HG03095 (cell line): ENCODE results near the gene PNRC2.
"Not testable (repeated sequence)": the region's sequence is repeated elsewhere in the genome, so short reads cannot be mapped to it uniquely, and the experiment has no call there.

Source experiments
- ATAC-seq: cut with Tn5 transposase; IDR thresholded peaks from one replicate; pipeline ENCODE4 v1.9.1; 2021; ENCODE audit warnings: moderate library complexity; ENCODE audit not compliant: unreplicated experiment

Gene PNRC2

GRCh38 chr1:23987038-23987437 is 27.4 kb downstream of the PNRC2 start:
- not testable (repeated sequence) for ATAC-seq

GRCh38 chr1:23989263-23989662 is 29.6 kb downstream of the PNRC2 start:
- ATAC-seq: no peak

- not testable (repeated sequence) for ATAC-seq
Measured at GRCh38 chr1:23992011-23992410, 32.4 kb downstream of the PNRC2 start.

- ATAC-seq: no peak
Measured at GRCh38 chr1:23995431-23995837, 35.8 kb downstream of the PNRC2 start.

- no peak for ATAC-seq
Measured at GRCh38 chr1:23996700-23997229, 37.1 kb downstream of the PNRC2 start.

- no peak for ATAC-seq
Measured at GRCh38 chr1:23997812-23998211, 38.2 kb downstream of the PNRC2 start.

GRCh38 chr1:23999156-23999671 is 39.6 kb downstream of the PNRC2 start:
- ATAC-seq: no peak

- no peak for ATAC-seq
Measured at GRCh38 chr1:24002695-24003094, 43.1 kb downstream of the PNRC2 start.

- ATAC-seq: no peak
Measured at GRCh38 chr1:24003331-24003972, 43.8 kb downstream of the PNRC2 start.

- ATAC-seq: no peak
Measured at GRCh38 chr1:24004132-24004531, 44.5 kb downstream of the PNRC2 start.

GRCh38 chr1:24005163-24005562 is 45.5 kb downstream of the PNRC2 start:
- no peak for ATAC-seq

GRCh38 chr1:24007079-24007478 is 47.5 kb downstream of the PNRC2 start:
- ATAC-seq: no peak

- not testable (repeated sequence) for ATAC-seq
Measured at GRCh38 chr1:24008574-24009184, 49.1 kb downstream of the PNRC2 start.

- no peak for ATAC-seq
Measured at GRCh38 chr1:24009406-24009805, 49.8 kb downstream of the PNRC2 start.

- no peak for ATAC-seq
Measured at GRCh38 chr1:24010650-24011049, 51.0 kb downstream of the PNRC2 start.

GRCh38 chr1:24012878-24013277 is 53.2 kb downstream of the PNRC2 start:
- ATAC-seq: not testable (repeated sequence)
